ENCODE results near the gene COL4A6. TPM values are rescaled to one million over a fixed set of nuclear protein-coding genes. Genes with fewer than 3 reads are reported as not detected.

Gene COL4A6
- 0.44 and 0.54 TPM in 2 replicates for total RNA-seq

GRCh38 chrX:108438110-108438623, at the start of gene COL4A6:
COL4A6 (minus strand) TSS chrX:108438422; CDS start chrX:108438196, 226 bp downstream.

GRCh38 chrX:108439426-108439942, 1.3 kb upstream of the COL4A6 start, which contains the start of gene COL4A5:
COL4A5 (plus strand) TSS chrX:108439838; CDS start chrX:108440126, 288 bp downstream.

Other genes with a start within 250 kb of the COL4A6 start
- 39.7 and 40.9 TPM in 2 replicates for gene COL4A5, start 1.4 kb upstream of the COL4A6 start, total RNA-seq